ENCODE measurements around the gene IKBKG.
A peak's percentile ranks its signal among the peaks of the same experiment; 100 is the strongest.

The IKBKG gene

GRCh38 chrX:154593201-154593600, 45.8 kb downstream of the IKBKG start:
- ChIA-PET CTCF (interaction anchor here (1.7 to 1.8 kb wide), 2 partner anchors 9 to 156 kb away, joined by 8 to 9 read pairs; no protein-coding TSS in a partner anchor), POLR2A (no interaction called here)
- no peaks in the 10 kb centered on the region for H3K9me3 ChIP-seq (ENCODE audit: control insufficient read depth, insufficient read depth, low read depth, low read length)
- H3K36me3 ChIP-seq (ENCODE audit: control insufficient read depth in 2 of 2, insufficient read depth in 1 of 2, low read length in 2 of 2), result no peaks in the 10 kb centered on the region
- no peak overlapping the region for H3K27ac ChIP-seq (ENCODE audit: extremely low read depth, low read depth, low read length)
- no peak for TF ChIP-seq BCL11A (tag by site-specific recombination; IDR thresholded peaks at IDR 0.05; ENCODE audit: low read depth)
- TF ChIP-seq CTCF (tag by site-specific recombination; IDR thresholded peaks at IDR 0.05), result no peak
- TF ChIP-seq ZNF777 (tag by site-specific recombination; IDR thresholded peaks at IDR 0.05; ENCODE audit: borderline replicate concordance), result no peak
- TF ChIP-seq ZNF555 (tag by site-specific recombination; conservative IDR thresholded peaks at IDR 0.05), result no peak
- no peak for TF ChIP-seq ZFP3 (tag by site-specific recombination; IDR thresholded peaks at IDR 0.05; ENCODE audit: low read depth)
- TF ChIP-seq ZNF488 (tag by site-specific recombination; IDR thresholded peaks at IDR 0.05), result no peak
- no peak for TF ChIP-seq ZNF514 (tag by site-specific recombination; IDR thresholded peaks at IDR 0.05)
- no peak for TF ChIP-seq ZNF404 (tag by site-specific recombination; IDR thresholded peaks at IDR 0.05)
- no peak for TF ChIP-seq SP7 (tag by site-specific recombination; IDR thresholded peaks at IDR 0.05)
- TF ChIP-seq ZBTB6 (tag by site-specific recombination; IDR thresholded peaks at IDR 0.05), result no peak
- H3K4me3 ChIP-seq (ENCODE audit: low read depth, low read length), result no peak overlapping the region
- H3K4me1 ChIP-seq (ENCODE audit: control insufficient read depth, insufficient read depth, low read length), result no peaks in the 10 kb centered on the region

- ChIA-PET POLR2A (no interaction called here), CTCF (interaction anchor here (1.8 kb wide), 1 partner anchor 155 kb away, joined by 9 read pairs; no protein-coding TSS in a partner anchor)
- Histone ChIP-seq H3K36me3 (ENCODE audit: control insufficient read depth in 2 of 2, insufficient read depth in 1 of 2, low read length in 2 of 2) (no peaks in the 10 kb centered on the region), H3K4me3 (ENCODE audit: low read depth, low read length) (no peak overlapping the region), H3K9me3 (ENCODE audit: control insufficient read depth, insufficient read depth, low read depth, low read length) (no peaks in the 10 kb centered on the region), H3K27ac (ENCODE audit: extremely low read depth, low read depth, low read length) (no peak overlapping the region), H3K4me1 (ENCODE audit: control insufficient read depth, insufficient read depth, low read length) (no peaks in the 10 kb centered on the region)
- TF ChIP-seq ZNF239 (tag by site-specific recombination; IDR thresholded peaks at IDR 0.05) (no peak), GLIS1 (tag by site-specific recombination; IDR thresholded peaks at IDR 0.05) (no peak)
Observed at GRCh38 chrX:154594491-154594890, 47.1 kb downstream of the IKBKG start.

- Histone ChIP-seq H3K27ac (ENCODE audit: extremely low read depth, low read depth, low read length) (no peak overlapping the region), H3K9me3 (ENCODE audit: control insufficient read depth, insufficient read depth, low read depth, low read length) (no peaks in the 10 kb centered on the region), H3K4me3 (ENCODE audit: low read depth, low read length) (no peak overlapping the region), H3K4me1 (ENCODE audit: control insufficient read depth, insufficient read depth, low read length) (no peaks in the 10 kb centered on the region), H3K36me3 (ENCODE audit: control insufficient read depth in 2 of 2, insufficient read depth in 1 of 2, low read length in 2 of 2) (no peaks in the 10 kb centered on the region)
- ChIA-PET POLR2A (interaction anchor here (0.6 kb wide), 1 partner anchor 210 kb away, joined by 4 read pairs; the partner anchor contains the start of gene MPP1), CTCF (interaction anchor here (1.1 kb wide), 1 partner anchor 153 kb away, joined by 4 read pairs; no protein-coding TSS in a partner anchor)
- TF ChIP-seq ZNF184 (tag by site-specific recombination; IDR thresholded peaks at IDR 0.05), result no peak
- TF ChIP-seq SALL2 (tag by site-specific recombination; IDR thresholded peaks at IDR 0.05; ENCODE audit: borderline replicate concordance), result 0 out of 2 replicates have a peak, but pooled peaks have one; percentile 20
- peak; percentile 99 for TF ChIP-seq ZNF596 (tag by site-specific recombination; IDR thresholded peaks at IDR 0.05)
- no peak for TF ChIP-seq ZNF555 (tag by site-specific recombination; conservative IDR thresholded peaks at IDR 0.05)
- TF ChIP-seq ZNF473 (tag by site-specific recombination; IDR thresholded peaks at IDR 0.05), result no peak
- no peak for TF ChIP-seq MZF1 (tag by site-specific recombination; IDR thresholded peaks at IDR 0.05; ENCODE audit: borderline replicate concordance)
Observed at GRCh38 chrX:154595559-154596249, 48.3 kb downstream of the IKBKG start.
